ENCODE results near the gene CRTC2. TPM values are rescaled to one million over a fixed set of nuclear protein-coding genes. Genes with fewer than 3 reads are reported as not detected.

The CRTC2 gene
- total and polyA plus RNA-seq, 9 of the 15 experiments (the other 6 are each of a cell fraction or from before 2014, with no cell fraction given) = 2.7 to 26.4 (median 10.2) TPM

GRCh38 chr1:153977250-153978240 lies 19.1 kb upstream of the CRTC2 start, which contains the start of gene JTB (continued):
- TF ChIP-seq ZFP30 (CRISPR knock-in tag; IDR thresholded peaks at IDR 0.05; ENCODE audit: borderline replicate concordance) (no peak), KHSRP (IDR thresholded peaks at IDR 0.05) (no peak), SMAD1 (IDR thresholded peaks at IDR 0.05; ENCODE audit: low read depth, low read length, partially characterized antibody) (no peak), HDGF (IDR thresholded peaks at IDR 0.05) (no peak), PHTF2 (CRISPR knock-in tag; IDR thresholded peaks at IDR 0.05) (no peak), ASH1L (IDR thresholded peaks at IDR 0.05; ENCODE audit: borderline replicate concordance, low read depth, partially characterized antibody) (no peak), XRCC5 (IDR thresholded peaks at IDR 0.05; ENCODE audit: low read depth, low read length) (no peak), DNMT1 (IDR thresholded peaks at IDR 0.05) (0 out of 2 replicates have a peak, but pooled peaks have one; percentile 52), DPF2 (IDR thresholded peaks at IDR 0.05) (no peak), ATF3 (IDR thresholded peaks at IDR 0.05) (no peak), ATF3 (CRISPR knock-in tag; conservative IDR thresholded peaks at IDR 0.05) (no peak), NR2C2 (CRISPR knock-in tag; IDR thresholded peaks at IDR 0.05) (no peak; the same call in 1 of the 2 replicates), NR2C2 (tag; IDR thresholded peaks at IDR 0.05) (peak; percentile 69; the same call in 1 of the 2 replicates), RBM39 (optimal IDR thresholded peaks at IDR 0.05; ENCODE audit: low read depth, low read length) (no peak), OTX1 (CRISPR knock-in tag; IDR thresholded peaks at IDR 0.05) (no peak; the same call in 1 of the 2 replicates), ZMIZ1 (IDR thresholded peaks at IDR 0.05; ENCODE audit: low read depth in 2 of 2, low read length in 2 of 2) (no peak), BRF1 (IDR thresholded peaks at IDR 0.05; ENCODE audit: borderline replicate concordance, extremely low read depth, insufficient read length) (no peak), ELF4 (CRISPR knock-in tag; IDR thresholded peaks at IDR 0.05) (0 out of 2 replicates have a peak, but pooled peaks have one; percentile 17), BCOR (IDR thresholded peaks at IDR 0.05) (no peak), PML (IDR thresholded peaks at IDR 0.05; ENCODE audit: low read length) (peak; percentile 74; the same call in 1 of the 2 replicates), JUNB (CRISPR knock-in tag; conservative IDR thresholded peaks at IDR 0.05) (no peak), ZNF764 (CRISPR knock-in tag; IDR thresholded peaks at IDR 0.05; ENCODE audit: low read depth) (no peak), SRSF1 (IDR thresholded peaks at IDR 0.05; ENCODE audit: low read depth, low read length) (no peak), MTF1 (CRISPR knock-in tag; IDR thresholded peaks at IDR 0.05; ENCODE audit: borderline replicate concordance) (no peak)

All from K562 (cell line).